H9 (cell line): ENCODE results near the gene MVB12A. TPM values are rescaled to one million over a fixed set of nuclear protein-coding genes. Genes with fewer than 3 reads are reported as not detected.

Source experiments
- DNase-seq: peaks from one replicate; pipeline ENCODE4 v3.0.0-alpha.2; 2017
- H2AFZ ChIP-seq: one replicate; pipeline ENCODE4 v1.6.1; 2013; ENCODE audit warnings: mild to moderate bottlenecking, low read length, control low read depth, moderate library complexity
- H2AK5ac ChIP-seq: 2 replicates; pipeline ENCODE4 v1.6.1; 2013; ENCODE audit warnings: low read length, control low read depth, mixed read lengths; ENCODE audit not compliant: insufficient read length
- H2BK120ac ChIP-seq: one replicate; pipeline ENCODE4 v1.6.1; 2013; ENCODE audit warnings: low read depth, mild to moderate bottlenecking, low read length, control low read depth, inconsistent platforms; ENCODE audit not compliant: poor library complexity, severe bottlenecking
- H2BK12ac ChIP-seq: 2 replicates; pipeline ENCODE4 v1.6.1; 2013; ENCODE audit warnings: low read length, control low read depth, mixed read lengths, low read depth; ENCODE audit not compliant: insufficient read length
- H2BK15ac ChIP-seq: 2 replicates; pipeline ENCODE4 v1.6.1; 2013; ENCODE audit warnings: low read depth, low read length, control low read depth
- H2BK20ac ChIP-seq: one replicate; pipeline ENCODE4 v1.6.1; 2013; ENCODE audit warnings: low read depth, mild to moderate bottlenecking, low read length, control low read depth, inconsistent platforms; ENCODE audit not compliant: poor library complexity, severe bottlenecking
- H2BK5ac ChIP-seq: 2 replicates; pipeline ENCODE4 v1.6.1; 2013; ENCODE audit warnings: low read length, control low read depth, mixed read lengths; ENCODE audit not compliant: insufficient read length
- H3K14ac ChIP-seq: 2 replicates; pipeline ENCODE4 v1.6.1; 2013; ENCODE audit warnings: low read length, control low read depth; ENCODE audit not compliant: insufficient read depth
- H3K18ac ChIP-seq: 2 replicates; pipeline ENCODE4 v1.6.1; 2013; ENCODE audit warnings: low read depth, mild to moderate bottlenecking, mixed read lengths, low read length, control low read depth; ENCODE audit not compliant: insufficient read length
- H3K23ac ChIP-seq: 2 replicates; pipeline ENCODE4 v1.6.1; 2013; ENCODE audit warnings: low read length, control low read depth, mixed read lengths, low read depth; ENCODE audit not compliant: insufficient read length
- H3K23me2 ChIP-seq: 2 replicates; pipeline ENCODE4 v1.6.1; 2013; ENCODE audit warnings: low read depth, mild to moderate bottlenecking, mixed read lengths, low read length, control low read depth; ENCODE audit not compliant: insufficient read length, poor library complexity, severe bottlenecking
- H3K27ac ChIP-seq: 2 replicates; pipeline ENCODE4 v1.5.1; 2013; ENCODE audit warnings: low read length, control low read depth, mixed read lengths, low read depth; ENCODE audit not compliant: insufficient read length
- H3K27me3 ChIP-seq: 2 replicates; pipeline ENCODE4 v1.6.1; 2013; ENCODE audit warnings: low read length, control low read depth, inconsistent platforms; ENCODE audit not compliant: insufficient read depth
- H3K4ac ChIP-seq: 2 replicates; pipeline ENCODE4 v1.6.1; 2013; ENCODE audit warnings: low read depth, mild to moderate bottlenecking, control low read depth, inconsistent platforms, low read length, moderate library complexity
- H3K4me1 ChIP-seq: 2 replicates; pipeline ENCODE4 v1.6.1; 2013; ENCODE audit warnings: low read length, control low read depth, inconsistent platforms; ENCODE audit not compliant: insufficient read depth
- H3K4me2 ChIP-seq: 2 replicates; pipeline ENCODE4 v1.6.1; 2013; ENCODE audit warnings: low read length, control low read depth, mixed read lengths; ENCODE audit not compliant: insufficient read length, insufficient read depth
- H3K56ac ChIP-seq: 2 replicates; pipeline ENCODE4 v1.6.1; 2013; ENCODE audit warnings: low read depth, mild to moderate bottlenecking, mixed read lengths, low read length, control low read depth; ENCODE audit not compliant: insufficient read length
- H3K79me1 ChIP-seq: 2 replicates; pipeline ENCODE4 v1.6.1; 2013; ENCODE audit warnings: low read depth, mild to moderate bottlenecking, moderate library complexity, low read length, control low read depth, inconsistent platforms; ENCODE audit not compliant: insufficient read depth, poor library complexity, severe bottlenecking
- H3K79me2 ChIP-seq: 2 replicates; pipeline ENCODE4 v1.6.1; 2013; ENCODE audit warnings: low read length, control low read depth, inconsistent platforms; ENCODE audit not compliant: insufficient read depth
- H3K9ac ChIP-seq: 2 replicates; pipeline ENCODE4 v1.6.1; 2013; ENCODE audit warnings: low read length, control low read depth, mixed read lengths; ENCODE audit not compliant: insufficient read length; ENCODE audit errors: extremely low read depth
- H3K9me3 ChIP-seq: one replicate; pipeline ENCODE4 v1.6.1; 2013; ENCODE audit warnings: low read depth, low read length, inconsistent platforms; ENCODE audit not compliant: control insufficient read depth
- H3T11ph ChIP-seq: one replicate; pipeline ENCODE4 v1.6.1; 2013; ENCODE audit warnings: mild to moderate bottlenecking, low read length, control low read depth, inconsistent platforms
- H4K20me1 ChIP-seq: one replicate; pipeline ENCODE4 v1.6.1; 2013; ENCODE audit not compliant: control insufficient read depth, insufficient read length, insufficient read depth
- H4K5ac ChIP-seq: 2 replicates; pipeline ENCODE4 v1.6.1; 2013; ENCODE audit warnings: low read depth, mild to moderate bottlenecking, mixed read lengths, low read length, control low read depth; ENCODE audit not compliant: insufficient read length
- H4K8ac ChIP-seq: replicated peaks from 2 replicates; pipeline ENCODE4 v1.6.1; 2013; ENCODE audit warnings: low read length, control low read depth, mixed read lengths, low read depth; ENCODE audit not compliant: insufficient read length
- H4K91ac ChIP-seq: 2 replicates; pipeline ENCODE4 v1.6.1; 2013; ENCODE audit warnings: low read depth, mild to moderate bottlenecking, moderate library complexity, mixed read lengths, low read length, control low read depth; ENCODE audit not compliant: insufficient read length
- H3K27ac Mint-ChIP-seq, 3 experiments: 2 replicates in 2 of 3; 3 replicates in 1 of 3; pipeline ENCODE4 v1.8.0; 2020 to 2021; ENCODE audit warnings: mixed read lengths in 3 of 3, mild to moderate bottlenecking in 1 of 3, moderate library complexity in 1 of 3
- H3K27me3 Mint-ChIP-seq: 2 replicates; pipeline ENCODE4 v1.8.0; 2021; ENCODE audit warnings: low read depth, mild to moderate bottlenecking, moderate library complexity, mixed read lengths
- H3K36me3 Mint-ChIP-seq, 3 experiments: 2 replicates in 2 of 3; 3 replicates in 1 of 3; pipeline ENCODE4 v1.8.0; 2020 to 2021; ENCODE audit warnings: low read depth in 3 of 3, mixed read lengths in 3 of 3; ENCODE audit not compliant: insufficient read depth in 1 of 3
- H3K4me1 Mint-ChIP-seq, 2 experiments: 2 replicates each; pipeline ENCODE4 v1.8.0; 2020; ENCODE audit warnings: mixed read lengths in 2 of 2
- H3K4me3 Mint-ChIP-seq, 2 experiments: 2 replicates in 1 of 2; 3 replicates in 1 of 2; pipeline ENCODE4 v1.8.0; 2020 to 2021; ENCODE audit warnings: mild to moderate bottlenecking in 2 of 2, mixed read lengths in 2 of 2, moderate library complexity in 1 of 2
- H3K9me3 Mint-ChIP-seq, 2 experiments: 2 replicates in 1 of 2; 3 replicates in 1 of 2; pipeline ENCODE4 v1.8.0; 2020; ENCODE audit warnings: mild to moderate bottlenecking in 2 of 2, mixed read lengths in 2 of 2, moderate library complexity in 1 of 2
- CTCF ChIP-seq: fragments of 200-600 bp; sonication (generic); conservative IDR thresholded peaks from 3 replicates; pipeline ENCODE4 v1.8.0; 2021; ENCODE audit warnings: antibody characterized with exemption, mild to moderate bottlenecking
- WGBS: extraction: QIAGEN DNeasy Blood & Tissue Kit; methylation state at CpG from one replicate; pipeline ENCODE4 v1.1.7; 2013; ENCODE audit warnings: missing lambda C conversion rate, low lambda C conversion rate, mixed read lengths; ENCODE audit not compliant: insufficient read length; ENCODE audit errors: extremely low coverage; 5-methylcytosine and 5-hydroxymethylcytosine counted together
- total RNA-seq: library from RNA; stranded (reverse); gene quantifications from 2 replicates; pipeline ENCODE4 v1.2.1, GENCODE V29; 2021

The MVB12A gene
- total RNA-seq, 1 experiment from 2014 or later, result 50.4 TPM

- peaks cover 9 to 11% of the 10 kb centered on the region in 2 experiments for H3K4me1 Mint-ChIP-seq
- Histone ChIP-seq H3K9me3 (no peaks in the 10 kb centered on the region), H3K56ac (no peak overlapping the region), H3K18ac (peak overlapping the region; percentile 11), H3K4me2 (peak overlapping the region; percentile 72), H3K23me2 (peaks cover 14% of the 10 kb centered on the region), H2BK5ac (no peak overlapping the region), H3K4me1 (no peaks in the 10 kb centered on the region), H4K20me1 (no peaks in the 10 kb centered on the region), H3K9ac (no peak overlapping the region), H3K27me3 (no peaks in the 10 kb centered on the region), H2BK120ac (no peak overlapping the region), H2BK12ac (no peak overlapping the region), H4K91ac (no peak overlapping the region), H2AFZ (no peak overlapping the region), H3K4ac (no peak overlapping the region), H3K14ac (no peak overlapping the region; the same call in 1 of the 2 replicates), H3K23ac (no peak overlapping the region), H3K79me2 (no peaks in the 10 kb centered on the region), H2BK15ac (no peak overlapping the region; the same call in 1 of the 2 replicates), H4K5ac (no peak overlapping the region), H3T11ph (no peak overlapping the region), H4K8ac (no peak overlapping the region), H2BK20ac (no peak overlapping the region), H3K79me1 (no peaks in the 10 kb centered on the region), H3K27ac (no peak overlapping the region), H2AK5ac (no peak overlapping the region)
- peaks cover 9 to 10% of the 10 kb centered on the region in 2 experiments for H3K9me3 Mint-ChIP-seq
- no CpG with 5 or more reads among the region's 37 CpGs for WGBS
- H3K27me3 Mint-ChIP-seq, result peaks cover 22% of the 10 kb centered on the region
- no peak overlapping the region for H3K27ac Mint-ChIP-seq
- H3K36me3 Mint-ChIP-seq, result no peaks in the 10 kb centered on the region; a peak in 1 of 7 replicates
- H3K4me3 Mint-ChIP-seq, result peak overlapping the region; percentile 90 to 94
- peak; percentile 47 for TF ChIP-seq CTCF
- no peak for DNase-seq
Observed at GRCh38 chr19:17389957-17390664, 29.7 kb upstream of the MVB12A start.
